ENCODE results near the gene POLR2M. TPM values are rescaled to one million over a fixed set of nuclear protein-coding genes. Genes with fewer than 3 reads are reported as not detected.

POLR2M gene
- total and polyA plus RNA-seq, 10 donors: 33.5 to 163 (median 68.9) TPM

GRCh38 chr15:57703387-57703786 lies 3.1 kb upstream of the POLR2M start:
- no peaks in the 10 kb centered on the region for H3K9me3 ChIP-seq
- 19 to 27% (median 22%) methylated on average over 2 of the region's 2 CpGs for WGBS, 5 donors

GRCh38 chr15:57704441-57704840 lies 2.1 kb upstream of the POLR2M start:
- Histone ChIP-seq H3K27ac (no peak overlapping the region), H3K4me3 (no peak overlapping the region), H3K27me3 (replicated peaks in 1 of 7) (peaks cover 0 to 15% (median 0%) of the 10 kb centered on the region in 7 donors), H3K4me1 (peaks cover 10 to 32% (median 30%) of the 10 kb centered on the region in 6 donors), H3K9me3 (no peaks in the 10 kb centered on the region), H3K36me3 (peaks cover 0 to 7% (median 4%) of the 10 kb centered on the region in 6 donors)
- no peak for TF ChIP-seq POLR2A (IDR thresholded peaks at IDR 0.05)
- TF ChIP-seq POLR2AphosphoS5 (IDR thresholded peaks at IDR 0.05): no peak
- no peak for TF ChIP-seq CTCF (IDR thresholded peaks at IDR 0.05 in 8 of 11, conservative IDR thresholded peaks at IDR 0.05 in 3 of 11)
- WGBS, 5 donors: 78 to 92% (median 83%) methylated on average over 3 of the region's 3 CpGs
- intact Hi-C loops (cut with DNase I; ENCODE audit: low total_unique reads): no loop called here
- DNase-seq: no peak

More at GRCh38 chr15:57703387-57703786, 3.1 kb upstream of the POLR2M start:
- Histone ChIP-seq H3K36me3 (no peaks in the 10 kb centered on the region), H3K27ac (no peak overlapping the region), H3K4me3 (no peak overlapping the region), H3K27me3 (replicated peaks in 1 of 7) (peaks cover 0 to 15% (median 0%) of the 10 kb centered on the region in 7 donors), H3K4me1 (peaks cover 9 to 22% (median 20%) of the 10 kb centered on the region in 6 donors)
- no peak for TF ChIP-seq POLR2A (IDR thresholded peaks at IDR 0.05)
- TF ChIP-seq CTCF (IDR thresholded peaks at IDR 0.05 in 8 of 11, conservative IDR thresholded peaks at IDR 0.05 in 3 of 11): no peak
- no peak for TF ChIP-seq POLR2AphosphoS5 (IDR thresholded peaks at IDR 0.05)
- intact Hi-C loops (cut with DNase I; ENCODE audit: low total_unique reads): no loop called here
- no peak for DNase-seq

GRCh38 chr15:57705746-57706404 lies 639 bp upstream of the POLR2M start:
- Histone ChIP-seq H3K4me3 (peak overlapping the region; percentile 66 to 90 (median 79)), H3K27ac (peak overlapping the region; percentile 88 to 97 (median 94)), H3K27me3 (replicated peaks in 1 of 7) (peaks cover 0 to 2% (median 0%) of the 10 kb centered on the region in 7 donors), H3K4me1 (peaks cover 10 to 47% (median 38%) of the 10 kb centered on the region in 6 donors), H3K36me3 (peaks cover 0 to 21% (median 17%) of the 10 kb centered on the region in 6 donors), H3K9me3 (no peaks in the 10 kb centered on the region)
- no peak for DNase-seq
- intact Hi-C loops (cut with DNase I; ENCODE audit: low total_unique reads): loop anchor here (5.0 kb wide), 1 partner anchor 144 kb away; no protein-coding TSS in a partner anchor
- WGBS, 5 donors: 81 to 86% (median 84%) methylated on average over 12 of the region's 12 CpGs
- TF ChIP-seq POLR2AphosphoS5 (IDR thresholded peaks at IDR 0.05): no peak
- TF ChIP-seq POLR2A (IDR thresholded peaks at IDR 0.05): no peak
- TF ChIP-seq CTCF (IDR thresholded peaks at IDR 0.05 in 8 of 11, conservative IDR thresholded peaks at IDR 0.05 in 3 of 11): no peak

GRCh38 chr15:57708047-57708446 lies 1.5 kb downstream of the POLR2M start:
- 74 to 84% (median 78%) methylated on average over 4 of the region's 4 CpGs for WGBS, 5 donors
- DNase-seq: no peak
- intact Hi-C loops (cut with DNase I; ENCODE audit: low total_unique reads): loop anchor here (5.0 kb wide), 1 partner anchor 146 kb away; no protein-coding TSS in a partner anchor
- no peaks in the 10 kb centered on the region for H3K27me3 ChIP-seq (replicated peaks in 1 of 7)
- peaks cover 10 to 57% (median 38%) of the 10 kb centered on the region in 6 donors for H3K4me1 ChIP-seq
- H3K9me3 ChIP-seq: no peaks in the 10 kb centered on the region
- peak overlapping the region in 5 of 8 donors; percentile 93 to 97 (median 94) for H3K27ac ChIP-seq
- H3K4me3 ChIP-seq: peak overlapping the region in 6 of 8 donors; percentile 70 to 90 (median 79)
- TF ChIP-seq CTCF (IDR thresholded peaks at IDR 0.05 in 8 of 11, conservative IDR thresholded peaks at IDR 0.05 in 3 of 11) (no peak), POLR2AphosphoS5 (IDR thresholded peaks at IDR 0.05) (no peak), POLR2A (IDR thresholded peaks at IDR 0.05) (no peak)
- H3K36me3 ChIP-seq: peaks cover 0 to 43% (median 37%) of the 10 kb centered on the region in 6 donors
